GM13976 (cell line): ENCODE measurements around the gene CYP8B1.

ENCODE experiments used
- DNase-seq: peaks from one replicate; pipeline ENCODE4 v3.0.0; 2012; ENCODE audit warnings: low spot score
- CTCF ChIP-seq: IDR thresholded peaks from 2 replicates; pipeline ENCODE4 v1.5.1; 2012; ENCODE audit warnings: borderline replicate concordance, mild to moderate bottlenecking; ENCODE audit not compliant: insufficient read depth; ENCODE audit errors: extremely low read depth, missing control alignments, control extremely low read depth
- in situ Hi-C: fragments of 300-500 bp; cut with MboI; formaldehyde crosslinking; loops from one replicate; pipeline ENCODE4 v1.12.0; 2022; ENCODE audit warnings: low sequenced_read_pairs, mixed read lengths, inconsistent platforms; ENCODE audit not compliant: unreplicated experiment

Gene CYP8B1

GRCh38 chr3:42855219-42855546, 20.5 kb downstream of the CYP8B1 start:
- TF ChIP-seq CTCF = no peak
- DNase-seq = no peak
- in situ Hi-C loops = no loop called here

GRCh38 chr3:42853739-42854302, 21.9 kb downstream of the CYP8B1 start:
- TF ChIP-seq CTCF = no peak
- no peak for DNase-seq
- in situ Hi-C loops = no loop called here

GRCh38 chr3:42853056-42853455, 22.6 kb downstream of the CYP8B1 start:
- in situ Hi-C loops = no loop called here

GRCh38 chr3:42852441-42852840, 23.2 kb downstream of the CYP8B1 start:
- no peak for TF ChIP-seq CTCF
- in situ Hi-C loops = no loop called here
- DNase-seq = no peak

More at GRCh38 chr3:42853056-42853455, 22.6 kb downstream of the CYP8B1 start:
- DNase-seq = no peak
- no peak for TF ChIP-seq CTCF

GRCh38 chr3:42851228-42851834, 24.3 kb downstream of the CYP8B1 start:
- in situ Hi-C loops = no loop called here
- TF ChIP-seq CTCF = no peak
- DNase-seq = no peak

GRCh38 chr3:42850263-42850662, 25.4 kb downstream of the CYP8B1 start:
- DNase-seq = no peak
- in situ Hi-C loops = no loop called here
- TF ChIP-seq CTCF = no peak
